MM.1S (cell line): ENCODE data around the gene ZEB2.

Experiments
- DNase-seq: peaks from one replicate; pipeline ENCODE4 v3.0.0-alpha.2; 2015
- H2AFZ ChIP-seq: fragments of 300-600 bp; sonication (generic); 2 replicates; pipeline ENCODE4 v1.6.0; 2016; ENCODE audit warnings: antibody characterized with exemption, low read length
- H3F3A ChIP-seq: fragments of 300-600 bp; sonication (generic); 2 replicates; pipeline ENCODE4 v1.6.1; 2016; ENCODE audit warnings: mild to moderate bottlenecking, antibody characterized with exemption, low read length, moderate library complexity, mixed read lengths; ENCODE audit not compliant: insufficient read depth
- H3K27ac ChIP-seq: fragments of 300-600 bp; sonication (generic); 2 replicates; pipeline ENCODE4 v1.5.1; 2016; ENCODE audit warnings: mild to moderate bottlenecking, low read length
- H3K27me3 ChIP-seq: fragments of 300-600 bp; sonication (generic); replicated peaks from 2 replicates; pipeline ENCODE4 v1.6.0; 2016; ENCODE audit warnings: low read length; ENCODE audit not compliant: insufficient read depth
- H3K36me3 ChIP-seq: fragments of 300-600 bp; sonication (generic); replicated peaks from 2 replicates; pipeline ENCODE4 v1.6.1; 2016; ENCODE audit warnings: mild to moderate bottlenecking, low read length, mixed read lengths; ENCODE audit not compliant: insufficient read depth
- H3K4me1 ChIP-seq: fragments of 300-600 bp; sonication (generic); 2 replicates; pipeline ENCODE4 v1.6.1; 2016; ENCODE audit warnings: low read length, mixed read lengths
- H3K4me2 ChIP-seq: fragments of 300-600 bp; sonication (generic); 2 replicates; pipeline ENCODE4 v1.6.0; 2016; ENCODE audit warnings: low read depth, low read length
- H3K4me3 ChIP-seq: fragments of 300-600 bp; sonication (generic); 2 replicates; pipeline ENCODE4 v1.5.1; 2016; ENCODE audit warnings: low read length, mixed read lengths
- H3K79me2 ChIP-seq: fragments of 300-600 bp; sonication (generic); 2 replicates; pipeline ENCODE4 v1.6.1; 2016; ENCODE audit warnings: mixed run types, low read length, mixed read lengths
- H3K9ac ChIP-seq: fragments of 300-600 bp; sonication (generic); 2 replicates; pipeline ENCODE4 v1.6.1; 2016; ENCODE audit warnings: low read length, mixed read lengths
- H3K9me2 ChIP-seq: fragments of 300-600 bp; sonication (generic); replicated peaks from 2 replicates; pipeline ENCODE4 v1.6.1; 2016; ENCODE audit warnings: mild to moderate bottlenecking, low read length, mixed read lengths; ENCODE audit not compliant: insufficient read depth
- H3K9me3 ChIP-seq: fragments of 300-600 bp; sonication (generic); replicated peaks from 2 replicates; pipeline ENCODE4 v1.6.1; 2016; ENCODE audit warnings: mild to moderate bottlenecking, low read length, mixed read lengths; ENCODE audit not compliant: insufficient read depth
- H4K20me1 ChIP-seq: fragments of 300-600 bp; sonication (generic); 2 replicates; pipeline ENCODE4 v1.6.1; 2016; ENCODE audit warnings: mild to moderate bottlenecking, low read length, moderate library complexity, mixed read lengths; ENCODE audit not compliant: insufficient read depth
- CTCF ChIP-seq: fragments of 300-600 bp; sonication (generic); IDR thresholded peaks from 2 replicates; pipeline ENCODE4 v1.5.1; 2016; ENCODE audit warnings: antibody characterized with exemption, low read length, mixed read lengths
- EZH2 ChIP-seq: fragments of 300-600 bp; sonication (generic); optimal IDR thresholded peaks from 2 replicates; pipeline ENCODE3; 2017; ENCODE audit warnings: low read depth, mild to moderate bottlenecking, antibody characterized with exemption, low read length, mixed read lengths
- EZH2phosphoT487 ChIP-seq: fragments of 300-600 bp; sonication (generic); IDR thresholded peaks from 2 replicates; pipeline ENCODE4 v1.6.1; 2018; ENCODE audit warnings: antibody characterized with exemption, low read length

ZEB2 gene

GRCh38 chr2:144412709-144413108 is 107.2 kb downstream of the ZEB2 start:
- no peak overlapping the region for H3K4me3 ChIP-seq
- no peaks in the 10 kb centered on the region for H3K36me3 ChIP-seq
- no peaks in the 10 kb centered on the region for H3K9me3 ChIP-seq
- H3K79me2 ChIP-seq = no peaks in the 10 kb centered on the region
- TF ChIP-seq EZH2 = no peak
- TF ChIP-seq CTCF = no peak
- no peak for TF ChIP-seq EZH2phosphoT487
- DNase-seq = no peak
- H2AFZ ChIP-seq = no peak overlapping the region
- H3K9me2 ChIP-seq = no peaks in the 10 kb centered on the region
- no peaks in the 10 kb centered on the region for H3K4me1 ChIP-seq
- H3F3A ChIP-seq = no peaks in the 10 kb centered on the region
- no peaks in the 10 kb centered on the region for H4K20me1 ChIP-seq
- H3K27me3 ChIP-seq = no peaks in the 10 kb centered on the region
- no peak overlapping the region for H3K9ac ChIP-seq
- no peak overlapping the region for H3K27ac ChIP-seq
- no peak overlapping the region for H3K4me2 ChIP-seq

GRCh38 chr2:144411473-144411872 is 108.4 kb downstream of the ZEB2 start:
- H3K4me3 ChIP-seq = no peak overlapping the region
- no peaks in the 10 kb centered on the region for H3K9me3 ChIP-seq
- no peaks in the 10 kb centered on the region for H3K9me2 ChIP-seq

GRCh38 chr2:144409241-144409640 is 110.7 kb downstream of the ZEB2 start:
- Histone ChIP-seq H3K4me2 (no peak overlapping the region), H3K27ac (no peak overlapping the region), H3K4me3 (no peak overlapping the region), H3K9me2 (no peaks in the 10 kb centered on the region), H3K79me2 (no peaks in the 10 kb centered on the region), H3K27me3 (no peaks in the 10 kb centered on the region), H3K9ac (no peak overlapping the region), H3K36me3 (no peaks in the 10 kb centered on the region), H4K20me1 (no peaks in the 10 kb centered on the region), H3K9me3 (no peaks in the 10 kb centered on the region), H3K4me1 (0 out of 2 replicates have a peak, but pooled peaks cover 4% of the 10 kb centered on the region), H2AFZ (no peak overlapping the region), H3F3A (no peaks in the 10 kb centered on the region)
- no peak for DNase-seq
- TF ChIP-seq CTCF (no peak), EZH2phosphoT487 (no peak), EZH2 (no peak)

More at GRCh38 chr2:144411473-144411872, 108.4 kb downstream of the ZEB2 start:
- Histone ChIP-seq H3K27me3 (no peaks in the 10 kb centered on the region), H3K27ac (no peak overlapping the region), H3F3A (no peaks in the 10 kb centered on the region), H3K4me2 (no peak overlapping the region), H3K4me1 (no peaks in the 10 kb centered on the region), H2AFZ (no peak overlapping the region), H3K36me3 (no peaks in the 10 kb centered on the region), H4K20me1 (no peaks in the 10 kb centered on the region), H3K79me2 (no peaks in the 10 kb centered on the region), H3K9ac (no peak overlapping the region)
- DNase-seq = no peak
- no peak for TF ChIP-seq EZH2phosphoT487
- TF ChIP-seq EZH2 = no peak
- no peak for TF ChIP-seq CTCF
